Stimulated activated CD4-positive, alpha-beta T cell treated with anti-CD3 and anti-CD28 coated beads, Interleukin-1b, Interleukin-23, amount 100 ng/mL, for 4 hours (primary cell): ENCODE data around the gene SLC23A3.

ENCODE experiments used
- DNase-seq, 2 donors: peaks; one replicate each; pipeline ENCODE4 v3.0.0-alpha.2; 2020; ENCODE audit warnings: low read depth in 2 of 2

SLC23A3 gene

GRCh38 chr2:219169930-219170654 is at the start of gene SLC23A3:
Gene SLC23A3 (minus strand): TSS chr2:219170029. CDS start chr2:219169984, 45 bp downstream.
- no peak for DNase-seq

- peak; percentile 83 to 87 for DNase-seq
Measured at GRCh38 chr2:219218732-219219701, 49.2 kb upstream of the SLC23A3 start, which contains the start of gene ABCB6. Gene ABCB6 (minus strand): TSS chr2:219218958. CDS start chr2:219218673, 285 bp downstream.

GRCh38 chr2:219218217-219218731 is 48.4 kb upstream of the SLC23A3 start:
- no peak for DNase-seq

DNA sequence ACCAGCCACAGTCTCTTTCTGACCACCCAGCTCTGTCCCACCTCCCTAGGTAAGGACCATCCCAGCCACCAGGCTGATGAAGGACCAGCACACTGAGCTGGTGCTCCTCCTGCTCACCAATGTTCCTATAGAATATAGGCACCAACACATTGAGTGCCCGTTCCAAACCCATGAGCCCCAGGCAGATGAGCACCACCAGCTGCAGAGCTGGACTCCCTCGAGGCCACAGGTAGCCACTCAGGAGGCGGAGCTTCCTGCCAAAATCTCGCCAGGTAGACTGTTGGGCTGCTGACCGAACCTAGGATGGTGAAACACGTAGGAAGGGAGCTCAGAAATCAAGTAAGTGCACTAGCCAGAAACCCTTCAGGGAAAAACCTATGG is 46.7 kb upstream of the SLC23A3 start:
- DNase-seq: no peak

DNA sequence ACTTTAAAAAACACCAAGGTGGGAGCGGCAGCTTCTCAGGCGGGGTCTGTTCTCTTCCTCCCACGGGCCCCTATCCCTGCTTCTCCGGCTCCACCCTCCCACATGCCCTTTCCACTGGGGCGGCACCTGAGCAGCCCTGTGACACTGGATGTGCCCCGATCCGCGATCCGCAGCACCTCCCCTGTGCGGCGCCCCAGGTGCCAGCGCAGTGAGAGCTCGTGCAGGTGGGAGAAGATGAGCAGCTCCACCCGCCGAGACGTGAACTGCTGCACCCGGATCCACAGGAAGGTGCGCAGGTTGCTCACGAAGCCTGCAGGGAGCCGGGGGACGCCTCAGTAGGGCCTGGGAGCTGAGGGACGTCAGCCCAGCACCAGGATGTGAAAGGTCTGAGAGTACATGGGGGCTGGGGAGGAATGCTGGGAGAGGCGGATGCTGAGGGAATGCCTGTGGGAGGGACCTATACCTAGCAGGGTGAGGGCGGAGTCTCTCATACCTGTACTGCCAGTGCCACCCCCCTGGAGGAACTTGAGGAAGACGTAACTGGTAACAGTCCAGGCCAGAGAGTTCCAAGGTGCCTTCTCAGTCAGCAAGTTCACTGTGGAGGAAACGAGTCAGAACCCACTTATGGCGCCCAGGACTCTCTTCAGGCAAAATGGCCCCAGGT is 46.2 kb upstream of the SLC23A3 start:
- DNase-seq: no peak

DNA sequence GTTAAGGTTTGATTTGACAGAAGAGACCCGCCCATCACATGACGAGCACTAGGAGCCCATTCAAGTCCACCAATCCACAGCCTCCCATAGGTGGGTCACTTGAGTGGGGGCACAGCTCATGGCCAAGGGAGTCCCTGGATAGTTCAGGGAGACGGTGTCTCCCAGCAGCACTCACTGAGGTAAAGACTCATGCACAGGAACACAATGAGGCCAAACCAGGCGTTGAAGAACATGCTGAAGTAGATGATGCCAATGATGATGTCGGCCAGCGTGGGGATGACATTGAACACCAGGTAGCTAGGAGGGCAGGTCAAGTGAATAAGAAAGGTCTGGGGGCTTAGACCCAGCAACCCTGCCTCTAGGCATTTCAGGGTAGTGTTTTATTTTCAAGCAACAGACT is 45.0 kb upstream of the SLC23A3 start:
- DNase-seq: no peak

- DNase-seq: no peak
Measured at GRCh38 chr2:219214141-219214540, 44.3 kb upstream of the SLC23A3 start.

- no peak for DNase-seq
Measured at GRCh38 chr2:219213486-219214071, 43.8 kb upstream of the SLC23A3 start.

DNA sequence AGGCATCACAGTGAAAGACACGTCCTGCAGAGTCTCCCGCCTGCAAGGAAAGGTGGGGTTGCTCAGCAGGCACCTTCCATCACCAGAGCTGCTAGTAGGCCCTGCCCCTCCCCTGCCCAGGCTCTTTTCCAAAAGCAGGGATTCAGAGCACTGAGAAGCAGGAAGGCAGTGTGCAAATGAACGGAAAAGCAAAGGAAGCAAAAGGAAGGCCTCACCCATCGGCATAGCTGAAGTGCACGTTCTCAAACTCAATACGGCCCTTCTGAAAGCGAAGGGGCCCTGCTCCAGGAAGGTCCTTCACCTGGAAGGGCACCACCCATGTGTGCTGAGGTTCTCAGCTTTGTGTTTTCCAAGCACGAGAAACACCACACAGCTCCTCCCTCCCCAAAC is 43.2 kb upstream of the SLC23A3 start:
- no peak for DNase-seq

- no peak for DNase-seq
Measured at GRCh38 chr2:219210886-219211362, 41.1 kb upstream of the SLC23A3 start.

DNA sequence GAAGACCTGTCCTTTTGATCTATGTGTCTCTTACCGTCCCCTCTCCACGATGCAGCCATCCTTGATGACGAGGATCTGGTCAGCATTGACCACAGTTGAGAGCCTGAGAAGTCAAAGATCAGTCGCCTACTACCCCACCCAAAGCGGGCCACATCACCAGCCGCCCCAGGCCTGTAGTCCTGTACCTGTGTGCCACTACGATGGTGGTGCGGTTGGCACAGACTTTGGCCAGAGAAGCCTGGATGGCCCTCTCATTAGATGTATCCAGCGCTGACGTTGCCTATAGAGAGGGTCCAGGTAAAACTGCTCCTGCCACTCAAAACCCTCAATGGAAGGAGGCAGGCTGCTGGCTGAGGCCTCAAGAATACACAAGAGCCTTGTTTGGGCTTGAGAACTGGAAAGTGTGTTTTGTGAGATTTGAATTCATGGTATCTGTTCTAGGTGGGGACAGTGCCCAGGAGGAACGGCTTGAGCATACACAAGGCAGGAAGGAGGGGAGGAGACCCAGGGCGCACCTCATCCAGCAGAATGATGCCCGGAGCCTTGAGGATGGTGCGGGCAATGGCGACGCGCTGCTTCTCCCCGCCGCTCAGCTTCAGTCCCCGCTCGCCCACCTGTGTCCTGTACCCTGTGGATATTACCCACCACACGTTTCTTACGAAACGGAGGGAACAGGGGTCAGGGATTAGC is 40.5 kb upstream of the SLC23A3 start:
- no peak for DNase-seq

GRCh38 chr2:219209236-219210195 is 39.7 kb upstream of the SLC23A3 start:
- DNase-seq: no peak

DNA sequence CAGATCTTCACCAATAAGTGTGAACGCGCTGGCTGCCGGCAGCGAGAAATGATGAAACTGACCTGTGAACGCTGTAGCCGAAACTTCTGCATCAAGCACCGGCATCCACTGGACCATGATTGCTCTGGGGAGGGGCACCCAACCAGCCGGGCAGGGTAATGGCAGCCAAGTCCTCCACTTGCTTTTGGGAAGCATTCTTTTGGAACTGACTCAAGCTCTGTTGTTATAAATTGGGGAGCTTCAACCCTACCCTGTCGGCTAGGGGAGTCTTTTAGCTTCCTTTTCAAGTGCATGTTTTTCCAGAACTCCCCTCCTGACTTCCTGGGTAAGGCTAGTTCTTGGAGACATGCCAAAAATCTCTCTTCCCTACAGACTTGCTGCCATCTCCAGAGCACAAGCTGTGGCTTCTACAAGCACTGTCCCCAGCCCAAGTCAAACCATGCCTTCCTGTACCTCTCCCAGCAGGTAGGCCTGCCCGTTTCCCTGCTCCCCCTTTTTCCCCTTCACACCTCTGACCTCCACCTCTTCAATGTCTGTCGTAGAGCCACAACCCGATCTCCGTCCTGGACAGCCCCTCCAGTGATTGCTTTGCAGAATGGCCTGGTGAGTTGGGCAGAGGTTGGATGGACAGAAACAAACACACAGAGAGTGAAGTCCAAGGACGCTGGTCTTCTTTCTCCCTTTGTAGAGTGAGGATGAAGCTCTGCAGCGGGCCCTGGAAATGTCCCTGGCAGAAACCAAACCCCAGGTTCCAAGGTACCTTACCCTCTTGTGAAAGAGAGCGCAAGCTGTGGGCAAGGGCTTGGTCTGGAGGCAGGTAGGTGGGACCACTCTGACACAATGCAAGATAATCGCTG is 38.3 kb upstream of the SLC23A3 start:
- no peak for DNase-seq

- no peak for DNase-seq
Measured at GRCh38 chr2:219207134-219207883, 37.5 kb upstream of the SLC23A3 start.

DNA sequence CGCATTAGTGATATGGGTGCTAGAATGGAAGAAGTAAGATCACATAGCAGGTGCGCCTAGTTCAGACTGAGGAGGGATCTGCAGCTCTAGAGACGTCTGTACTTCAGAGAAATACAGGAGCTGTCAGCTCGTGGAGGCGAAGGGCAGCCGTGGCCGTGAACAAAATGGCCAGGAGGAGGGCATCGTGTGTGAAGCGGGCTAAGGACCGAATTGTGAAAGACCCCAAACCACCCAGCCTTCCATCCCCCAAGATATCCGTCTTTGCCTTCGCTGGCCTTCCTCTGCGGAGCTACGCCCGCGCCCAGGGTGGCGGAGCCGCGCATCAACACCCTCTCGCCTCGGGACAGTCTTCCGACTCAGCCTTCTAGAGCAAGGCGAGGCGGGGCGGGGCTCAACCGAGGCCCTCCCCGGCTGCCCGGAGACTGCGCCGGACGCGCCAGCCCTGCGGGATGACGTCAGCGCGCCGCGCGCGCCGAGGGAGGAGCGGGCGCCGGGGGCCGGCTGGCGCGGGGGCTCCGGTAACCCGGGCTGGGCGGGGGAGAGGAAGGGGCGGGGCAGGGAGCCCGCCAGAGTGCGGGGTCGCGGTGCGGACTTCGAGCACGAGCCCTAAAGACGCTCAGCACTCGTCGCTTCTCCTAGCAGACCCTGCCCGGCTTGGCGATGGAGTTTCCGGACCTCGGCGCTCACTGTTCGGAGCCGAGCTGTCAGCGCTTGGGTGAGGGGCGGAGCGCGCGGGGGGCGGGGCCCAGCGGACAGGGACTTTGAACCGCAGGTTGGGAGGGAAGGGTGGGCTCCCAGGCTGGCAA is 36.7 kb upstream of the SLC23A3 start, which contains the start of gene ZFAND2B:
Gene ZFAND2B, plus strand, starts transcription at position 455 of the 806 bp plus-strand sequence. Its CDS starts 206 bp downstream, at position 661.
- DNase-seq: peak; percentile 93 to 95

DNA sequence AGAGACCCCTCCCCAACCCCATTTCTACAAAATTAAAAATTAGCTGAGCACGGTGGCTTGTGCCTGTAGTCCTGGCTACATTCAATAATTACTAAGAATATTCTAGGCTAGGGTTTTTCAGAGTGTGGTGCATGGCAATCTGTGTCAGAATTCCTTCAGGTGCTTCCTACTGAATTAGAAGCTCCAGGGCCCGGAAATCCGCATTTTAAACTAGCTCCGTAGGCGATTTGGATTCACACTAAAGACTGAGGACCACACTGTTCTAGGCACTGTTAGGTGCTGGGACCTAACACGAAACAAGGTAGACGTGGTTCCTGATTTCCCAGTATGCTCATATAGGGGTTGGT is 36.1 kb upstream of the SLC23A3 start:
- no peak for DNase-seq

DNA sequence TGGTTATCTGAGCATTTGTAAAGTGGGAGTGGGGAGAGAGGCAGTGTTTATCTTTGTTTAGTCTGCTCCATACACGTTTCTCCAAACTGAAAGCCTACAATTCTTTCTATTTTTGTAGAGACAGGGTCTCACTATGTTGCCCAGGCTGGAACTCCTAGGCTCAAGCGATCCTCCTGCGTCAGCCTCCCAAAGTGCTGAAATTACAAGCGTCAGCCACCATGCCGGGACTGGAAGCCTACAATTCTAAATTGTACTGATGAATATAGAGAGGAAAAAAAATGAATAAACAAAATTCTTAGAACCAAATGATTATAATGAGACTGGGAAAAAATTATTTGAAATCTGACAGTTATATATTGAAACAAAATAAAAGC is 35.3 kb upstream of the SLC23A3 start:
- DNase-seq: no peak
